Skeletal muscle satellite cell (primary cell): Measurements from ENCODE around the gene AGAP3.

Experiments used
- H3K27me3 ChIP-seq: 2 replicates; pipeline ENCODE4 v1.7.0; 2013; ENCODE audit warnings: low read length; ENCODE audit not compliant: control insufficient read depth, insufficient read depth
- H3K36me3 ChIP-seq: 2 replicates; pipeline ENCODE4 v1.7.0; 2013; ENCODE audit warnings: mild to moderate bottlenecking, control low read depth, low read length; ENCODE audit not compliant: insufficient read depth
- H3K4me1 ChIP-seq: 2 replicates; pipeline ENCODE4 v1.7.0; 2013; ENCODE audit warnings: low read length; ENCODE audit not compliant: control insufficient read depth, insufficient read depth
- H3K4me2 ChIP-seq: 2 replicates; pipeline ENCODE4 v1.7.0; 2013; ENCODE audit warnings: mild to moderate bottlenecking, low read length
- H3K4me3 ChIP-seq: 2 replicates; pipeline ENCODE4 v1.7.0; 2013; ENCODE audit warnings: low read length
- H3K9ac ChIP-seq: 2 replicates; pipeline ENCODE4 v1.7.0; 2013; ENCODE audit warnings: mild to moderate bottlenecking, low read depth, low read length, moderate library complexity
- H3K9me3 ChIP-seq: replicated peaks from 2 replicates; pipeline ENCODE4 v1.7.0; 2013; ENCODE audit warnings: mild to moderate bottlenecking, control low read depth, low read length

The AGAP3 gene

DNA sequence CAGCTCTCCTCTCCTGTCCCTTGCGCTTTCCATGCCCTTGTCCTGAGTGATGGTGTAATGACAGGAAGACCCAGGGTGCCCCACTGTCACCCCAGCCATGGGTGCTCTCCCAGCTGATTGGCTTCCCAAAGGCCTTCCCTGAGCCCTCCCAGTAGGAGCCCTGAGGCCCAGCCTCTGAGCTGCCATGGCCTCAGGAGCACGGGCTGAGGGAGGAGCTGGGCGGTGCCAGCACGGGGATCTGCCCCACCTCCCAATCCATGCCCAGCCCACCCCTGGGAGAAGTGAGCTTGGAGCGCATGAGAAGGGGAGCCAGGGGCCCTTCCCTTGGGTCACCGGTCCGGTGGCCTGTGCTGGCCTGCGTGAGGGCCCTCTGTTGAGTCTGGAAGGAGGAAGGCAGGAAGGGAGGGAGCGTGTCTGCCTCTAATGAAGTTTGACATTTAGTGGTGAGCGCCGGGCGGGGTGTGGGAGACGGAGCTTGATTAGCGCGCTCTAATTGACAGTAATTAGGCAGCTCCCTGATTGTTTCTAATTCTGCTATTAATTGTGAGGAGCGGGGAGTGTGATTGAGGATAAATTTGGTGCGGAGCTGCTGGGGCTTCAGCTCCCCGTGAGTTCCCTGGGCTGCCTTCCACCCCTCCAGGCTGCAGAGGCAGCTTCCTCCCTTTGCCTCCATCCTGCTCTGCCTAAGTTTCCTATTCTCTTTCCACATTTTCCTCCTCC, 53.0 kb downstream of the AGAP3 start:
- no peak overlapping the region for H3K4me3 ChIP-seq
- no peaks in the 10 kb centered on the region for H3K9me3 ChIP-seq
- H3K27me3 ChIP-seq, result no peaks in the 10 kb centered on the region
- peaks cover 6% of the 10 kb centered on the region for H3K4me1 ChIP-seq
- H3K9ac ChIP-seq, result no peak overlapping the region
- H3K4me2 ChIP-seq, result no peak overlapping the region
- H3K36me3 ChIP-seq, result peaks cover 70% of the 10 kb centered on the region

GRCh38 chr7:151139791-151140190, 53.5 kb downstream of the AGAP3 start:
- no peak overlapping the region for H3K4me2 ChIP-seq
- H3K4me1 ChIP-seq, result peaks cover 6% of the 10 kb centered on the region
- H3K36me3 ChIP-seq, result peaks cover 68% of the 10 kb centered on the region
- H3K9me3 ChIP-seq, result no peaks in the 10 kb centered on the region
- H3K27me3 ChIP-seq, result no peaks in the 10 kb centered on the region
- H3K4me3 ChIP-seq, result no peak overlapping the region
- H3K9ac ChIP-seq, result no peak overlapping the region

DNA sequence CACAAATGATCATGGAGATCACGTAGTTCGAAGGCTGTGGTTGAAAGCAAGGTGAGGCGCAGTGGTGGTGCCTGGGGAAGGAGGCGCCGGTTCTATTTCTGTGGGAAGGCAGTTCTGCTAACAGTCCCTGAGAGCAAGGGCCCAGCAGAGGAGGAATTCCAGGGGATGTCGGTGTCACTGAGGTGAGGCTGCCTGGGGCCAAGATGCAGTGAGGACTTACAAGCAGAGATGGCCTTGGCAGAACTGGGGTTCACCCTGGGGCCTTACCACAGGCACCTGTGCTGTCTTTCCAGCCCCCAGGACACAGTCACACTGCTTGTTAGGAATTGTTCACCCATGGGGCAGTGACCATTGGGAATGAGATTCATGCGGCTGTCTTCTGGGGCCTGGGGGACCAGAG, 54.6 kb downstream of the AGAP3 start:
- Histone ChIP-seq H3K36me3 (peaks cover 61% of the 10 kb centered on the region), H3K27me3 (no peaks in the 10 kb centered on the region), H3K4me1 (peaks cover 6% of the 10 kb centered on the region), H3K4me2 (no peak overlapping the region), H3K9ac (no peak overlapping the region), H3K9me3 (no peaks in the 10 kb centered on the region), H3K4me3 (no peak overlapping the region)

- Histone ChIP-seq H3K9ac (no peak overlapping the region), H3K27me3 (no peaks in the 10 kb centered on the region), H3K36me3 (peaks cover 55% of the 10 kb centered on the region), H3K4me2 (no peak overlapping the region), H3K4me3 (no peak overlapping the region), H3K9me3 (no peaks in the 10 kb centered on the region), H3K4me1 (peaks cover 6% of the 10 kb centered on the region)
Observed at GRCh38 chr7:151141311-151141854, 55.1 kb downstream of the AGAP3 start.

- Histone ChIP-seq H3K27me3 (no peaks in the 10 kb centered on the region), H3K36me3 (peaks cover 51% of the 10 kb centered on the region), H3K4me2 (no peak overlapping the region), H3K9me3 (no peaks in the 10 kb centered on the region), H3K4me1 (peaks cover 6% of the 10 kb centered on the region), H3K4me3 (no peak overlapping the region), H3K9ac (no peak overlapping the region)
Observed at GRCh38 chr7:151141855-151142685, 55.8 kb downstream of the AGAP3 start.

DNA sequence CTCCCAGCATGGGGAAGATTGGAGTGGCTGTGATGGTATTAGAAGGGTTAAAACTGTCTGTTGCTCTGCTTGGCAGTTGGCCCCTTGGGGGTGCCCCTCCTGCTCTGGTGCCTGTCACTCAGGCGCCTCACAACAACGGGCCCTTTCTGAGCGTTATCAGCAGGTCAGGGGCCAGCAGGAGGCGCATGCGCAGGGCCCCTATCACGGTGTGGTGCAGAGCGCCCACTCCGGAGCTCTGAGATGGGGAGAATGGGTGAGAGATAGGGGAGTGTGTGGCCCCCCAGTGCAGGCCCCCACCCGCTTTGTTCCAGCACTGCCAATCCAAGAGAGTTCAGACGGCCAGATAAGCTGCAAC, 56.4 kb downstream of the AGAP3 start:
- no peak overlapping the region for H3K9ac ChIP-seq
- peaks cover 6% of the 10 kb centered on the region for H3K4me1 ChIP-seq
- H3K27me3 ChIP-seq, result no peaks in the 10 kb centered on the region
- H3K36me3 ChIP-seq, result peaks cover 48% of the 10 kb centered on the region
- no peak overlapping the region for H3K4me3 ChIP-seq
- H3K4me2 ChIP-seq, result no peak overlapping the region
- no peaks in the 10 kb centered on the region for H3K9me3 ChIP-seq

DNA sequence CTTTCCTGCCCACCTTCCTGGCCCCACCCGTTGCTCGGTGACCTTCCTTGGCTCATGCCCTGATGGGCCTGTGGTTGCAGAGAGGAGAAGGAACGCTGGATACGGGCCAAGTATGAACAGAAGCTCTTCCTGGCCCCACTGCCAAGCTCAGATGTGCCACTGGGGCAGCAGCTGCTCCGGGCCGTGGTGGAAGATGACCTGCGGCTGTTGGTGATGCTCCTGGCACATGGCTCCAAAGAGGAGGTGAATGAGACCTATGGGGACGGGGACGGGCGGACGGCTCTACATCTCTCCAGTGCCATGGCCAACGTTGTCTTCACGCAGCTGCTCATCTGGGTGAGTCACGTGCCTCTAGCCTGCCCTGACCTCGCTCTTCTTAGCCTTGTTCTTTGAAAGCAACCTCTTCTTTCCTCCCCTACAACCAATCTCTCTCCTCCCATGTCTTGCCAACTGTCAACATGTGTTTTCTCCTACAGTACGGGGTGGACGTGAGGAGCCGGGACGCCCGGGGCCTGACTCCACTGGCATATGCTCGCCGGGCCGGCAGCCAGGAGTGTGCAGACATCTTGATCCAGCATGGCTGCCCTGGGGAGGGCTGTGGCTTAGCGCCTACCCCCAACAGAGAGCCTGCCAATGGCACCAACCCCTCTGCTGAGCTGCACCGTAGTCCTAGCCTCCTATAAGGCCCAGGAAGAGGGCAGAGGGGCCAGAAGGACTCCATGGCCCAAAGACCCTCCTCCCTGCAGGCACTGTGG, 57.2 kb downstream of the AGAP3 start:
- no peak overlapping the region for H3K4me3 ChIP-seq
- peaks cover 44% of the 10 kb centered on the region for H3K36me3 ChIP-seq
- no peaks in the 10 kb centered on the region for H3K9me3 ChIP-seq

DNA sequence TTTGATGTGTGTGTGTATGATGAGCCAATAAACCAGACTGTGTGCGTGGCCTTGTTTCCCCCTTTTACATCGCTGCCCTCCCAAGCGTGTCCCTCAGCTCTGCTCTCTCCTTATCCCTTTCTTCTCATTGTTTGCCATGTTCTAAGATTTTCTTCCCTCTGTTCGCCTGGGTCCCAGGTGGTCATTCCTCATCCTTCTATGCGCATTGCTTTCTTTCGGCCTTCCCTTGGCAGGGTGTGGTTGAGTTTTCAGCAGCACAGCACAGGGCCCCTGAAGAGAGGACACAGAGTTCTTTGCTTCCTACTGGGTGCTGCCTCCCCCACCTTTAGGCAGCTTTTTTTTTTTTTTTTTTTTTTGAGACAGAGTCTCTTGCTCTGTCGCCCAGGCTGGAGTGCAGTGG, 58.1 kb downstream of the AGAP3 start:
- Histone ChIP-seq H3K36me3 (peaks cover 42% of the 10 kb centered on the region), H3K9ac (no peak overlapping the region), H3K9me3 (no peaks in the 10 kb centered on the region), H3K4me3 (no peak overlapping the region), H3K27me3 (no peaks in the 10 kb centered on the region), H3K4me1 (peaks cover 6% of the 10 kb centered on the region), H3K4me2 (no peak overlapping the region)

More for the DNA sequence above, 57.2 kb downstream of the AGAP3 start:
- no peaks in the 10 kb centered on the region for H3K27me3 ChIP-seq
- H3K4me2 ChIP-seq, result no peak overlapping the region
- H3K9ac ChIP-seq, result no peak overlapping the region
- H3K4me1 ChIP-seq, result peaks cover 6% of the 10 kb centered on the region

GRCh38 chr7:151146761-151147160, 60.5 kb downstream of the AGAP3 start:
- H3K9ac ChIP-seq, result no peak overlapping the region
- no peaks in the 10 kb centered on the region for H3K9me3 ChIP-seq
- peaks cover 6% of the 10 kb centered on the region for H3K4me1 ChIP-seq
- no peak overlapping the region for H3K4me2 ChIP-seq
- peaks cover 12% of the 10 kb centered on the region for H3K27me3 ChIP-seq
- H3K4me3 ChIP-seq, result no peak overlapping the region
- peaks cover 27% of the 10 kb centered on the region for H3K36me3 ChIP-seq

- Histone ChIP-seq H3K4me2 (no peak overlapping the region), H3K4me1 (no peaks in the 10 kb centered on the region), H3K4me3 (no peak overlapping the region), H3K9me3 (no peaks in the 10 kb centered on the region), H3K36me3 (peaks cover 11% of the 10 kb centered on the region), H3K27me3 (peaks cover 27% of the 10 kb centered on the region), H3K9ac (no peak overlapping the region)
Observed at GRCh38 chr7:151148319-151149259, 62.3 kb downstream of the AGAP3 start.
